Activated CD4-positive, CD25-positive, alpha-beta regulatory T cell treated with anti-CD3 and anti-CD28 coated beads, Interleukin-2, amount 50 U/mL, for 72 hours (primary cell): Measurements from ENCODE around the gene SIN3A.
"Not testable (repeated sequence)": the region's sequence is repeated elsewhere in the genome, so short reads cannot be mapped to it uniquely, and the experiment has no call there.

ENCODE experiments used
- DNase-seq: peaks from one replicate; pipeline ENCODE4 v3.0.0; 2021

The SIN3A gene

GRCh38 chr15:75353604-75354003, 97.9 kb downstream of the SIN3A start:
- DNase-seq: no peak

GRCh38 chr15:75352186-75353080, 99.1 kb downstream of the SIN3A start:
- no peak for DNase-seq

DNA sequence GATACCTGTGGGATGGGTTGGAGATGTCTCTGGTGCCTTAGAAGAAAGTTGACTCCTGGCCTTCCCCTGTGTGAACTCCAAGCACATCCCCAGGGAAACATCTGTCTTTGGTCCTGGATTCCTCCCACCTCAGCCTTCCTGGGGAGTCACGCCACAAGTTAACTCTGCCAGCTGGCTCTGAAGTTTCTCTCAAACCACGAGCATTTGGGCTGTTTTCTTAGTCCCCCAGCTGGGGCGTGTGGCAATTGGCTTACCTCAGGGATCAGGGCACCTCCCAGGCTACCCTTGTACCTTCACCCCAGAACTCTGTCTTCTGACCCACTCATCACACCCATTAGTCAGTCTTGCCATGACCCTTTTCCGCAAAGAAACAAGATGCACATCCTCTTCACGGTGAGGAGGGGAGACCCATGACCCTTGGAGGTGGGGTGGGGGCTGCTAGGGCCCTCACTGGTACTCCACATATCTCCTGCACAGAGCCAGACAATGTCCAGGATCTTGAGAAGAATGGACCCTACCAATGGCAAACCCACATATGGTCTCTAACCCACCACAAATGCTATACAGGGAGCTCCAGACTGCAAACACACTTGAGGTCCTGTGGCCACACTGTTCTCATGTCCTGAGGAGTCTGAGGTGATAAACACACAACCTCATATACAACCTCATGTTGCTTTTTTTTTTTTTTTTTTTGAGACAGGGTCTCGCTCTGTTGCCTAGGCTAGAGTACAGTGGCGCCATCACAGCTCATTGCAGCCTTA, 100.7 kb downstream of the SIN3A start:
- no peak for DNase-seq

- DNase-seq: peak; percentile 79
Observed at GRCh38 chr15:75349851-75350588, 101.5 kb downstream of the SIN3A start.

GRCh38 chr15:75349351-75349669, 102.2 kb downstream of the SIN3A start:
- not testable (repeated sequence) for DNase-seq

DNA sequence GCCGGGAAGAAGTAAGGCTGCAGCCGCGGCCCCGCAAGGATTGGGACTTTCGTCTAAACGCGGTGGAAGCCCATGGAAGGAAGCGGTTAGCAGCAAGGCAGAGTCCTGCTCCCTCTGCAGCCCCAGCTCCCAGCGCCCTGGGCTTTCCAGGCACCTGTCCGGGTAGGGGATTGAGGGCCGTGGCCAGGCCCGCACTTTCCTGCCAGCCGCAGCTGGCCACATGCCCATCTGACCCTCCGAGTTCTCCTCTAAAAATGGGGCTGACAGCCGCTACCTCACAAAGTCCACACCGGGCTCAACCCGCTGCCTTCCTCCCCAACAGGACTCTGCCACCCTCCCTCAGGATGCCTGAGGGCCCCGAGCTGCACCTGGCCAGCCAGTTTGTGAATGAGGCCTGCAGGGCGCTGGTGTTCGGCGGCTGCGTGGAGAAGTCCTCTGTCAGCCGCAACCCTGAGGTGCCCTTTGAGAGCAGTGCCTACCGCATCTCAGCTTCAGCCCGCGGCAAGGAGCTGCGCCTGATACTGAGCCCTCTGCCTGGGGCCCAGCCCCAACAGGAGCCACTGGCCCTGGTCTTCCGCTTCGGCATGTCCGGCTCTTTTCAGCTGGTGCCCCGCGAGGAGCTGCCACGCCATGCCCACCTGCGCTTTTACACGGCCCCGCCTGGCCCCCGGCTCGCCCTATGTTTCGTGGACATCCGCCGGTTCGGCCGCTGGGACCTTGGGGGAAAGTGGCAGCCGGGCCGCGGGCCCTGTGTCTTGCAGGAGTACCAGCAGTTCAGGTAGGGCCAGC, 102.7 kb downstream of the SIN3A start:
- peak; percentile 30 for DNase-seq

- DNase-seq: no peak
Observed at GRCh38 chr15:75348034-75348561, 103.4 kb downstream of the SIN3A start.

DNA sequence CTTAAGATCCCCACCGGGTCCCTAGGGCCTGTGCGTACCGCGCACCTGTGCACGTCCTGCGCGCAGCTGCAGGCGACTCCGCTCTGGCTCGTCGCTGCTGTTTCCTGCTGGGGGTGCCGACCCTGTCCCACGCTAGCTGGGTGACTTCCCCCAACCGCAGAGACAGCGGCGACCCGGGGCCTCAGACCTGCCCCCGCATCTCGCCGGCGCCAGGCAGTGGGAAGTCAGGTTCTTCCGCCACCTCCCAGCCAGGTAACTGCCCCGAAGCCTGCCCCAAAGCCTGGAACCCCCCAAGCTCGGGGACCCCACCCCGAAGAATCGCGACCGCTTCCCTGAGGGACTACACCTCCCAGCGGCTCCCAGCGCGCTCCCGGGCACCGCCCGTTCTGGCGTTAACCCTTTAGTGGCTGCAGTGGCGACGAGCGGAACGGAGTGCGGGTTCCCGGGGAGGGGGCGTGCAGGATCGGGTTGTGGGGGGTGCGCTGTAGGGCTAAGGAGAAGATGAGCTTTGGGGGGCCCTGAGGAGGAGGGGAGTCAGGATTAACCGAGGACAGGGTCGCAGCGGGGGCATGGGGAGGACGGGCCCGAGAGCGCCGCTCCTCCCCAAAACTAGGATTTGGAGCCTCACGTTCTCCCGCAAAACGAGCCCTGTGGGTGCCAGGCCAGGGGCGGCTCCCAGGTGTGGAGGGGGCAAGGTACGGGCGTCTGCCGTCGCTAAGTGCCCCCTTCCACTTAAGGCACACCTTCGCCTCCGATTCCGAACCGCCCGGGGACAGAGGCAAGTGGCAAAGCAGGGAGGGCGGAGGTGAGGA, 104.1 kb downstream of the SIN3A start:
- DNase-seq: peak; percentile 51

DNA sequence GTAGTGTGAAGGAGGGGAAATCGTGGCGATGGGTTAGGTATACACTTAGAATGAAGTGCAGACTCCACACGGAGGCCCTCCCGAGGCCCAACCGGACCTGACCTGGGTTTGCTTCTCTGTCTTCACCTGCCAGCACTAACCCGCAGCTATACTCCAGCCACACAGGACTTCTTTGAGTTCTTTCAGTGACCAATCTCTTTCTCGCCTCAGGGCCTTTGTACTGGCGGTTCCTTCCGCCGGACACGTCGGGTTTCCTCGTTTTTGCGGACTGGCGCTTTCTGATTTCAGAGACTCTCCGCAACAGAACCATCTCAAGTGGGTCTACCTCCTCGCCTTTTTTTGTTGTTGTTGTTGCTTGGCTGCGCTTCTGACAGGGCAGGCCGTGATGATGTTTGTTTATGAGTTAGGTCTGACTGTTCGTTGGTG, 104.7 kb downstream of the SIN3A start, which contains the start of gene NEIL1:
TSS of gene NEIL1 (plus strand) at position 244 of the 426 bp plus-strand sequence. CDS start 1,867 bp downstream, outside the sequence.
- no peak for DNase-seq

DNA sequence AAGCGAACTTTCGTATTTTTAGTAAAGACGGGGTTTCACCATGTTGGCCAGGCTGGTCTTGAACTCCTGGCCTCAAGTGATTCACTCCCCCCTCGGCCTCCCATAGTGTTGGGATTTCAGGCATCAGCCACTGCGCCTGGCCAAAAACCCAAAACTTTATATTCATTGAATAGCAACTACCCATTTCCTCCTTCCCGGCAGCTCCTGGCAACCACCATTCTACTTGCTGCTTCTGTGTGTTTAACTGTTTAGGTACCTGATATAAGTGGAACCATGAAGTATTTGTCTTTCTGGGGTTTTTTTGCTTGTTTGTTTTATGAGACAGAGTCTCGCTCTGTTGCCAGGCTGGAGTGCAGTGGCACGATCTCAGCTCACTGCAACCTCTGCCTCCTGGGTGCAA, 107.5 kb downstream of the SIN3A start:
- peak; percentile 17 for DNase-seq

DNA sequence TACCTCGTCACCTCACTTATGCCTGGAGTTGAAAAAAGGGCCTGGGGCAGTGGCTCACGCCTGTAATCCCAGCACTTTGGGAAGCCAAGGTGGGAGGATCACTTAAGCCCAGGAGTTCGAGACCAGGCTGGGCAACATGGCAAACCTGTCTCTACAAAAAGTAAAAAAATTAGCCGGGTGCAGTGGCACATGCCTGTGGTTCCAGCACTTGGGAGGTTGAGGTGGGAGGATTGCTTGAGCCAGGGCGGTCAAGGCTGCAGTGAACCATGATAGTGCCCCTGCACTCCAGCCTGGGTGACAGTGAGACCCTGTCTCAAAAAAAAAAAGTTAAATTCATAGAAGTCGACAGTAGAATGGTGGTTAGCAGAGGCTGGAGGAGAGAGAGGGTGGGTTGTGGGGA, 109.3 kb downstream of the SIN3A start:
- DNase-seq: no peak

DNA sequence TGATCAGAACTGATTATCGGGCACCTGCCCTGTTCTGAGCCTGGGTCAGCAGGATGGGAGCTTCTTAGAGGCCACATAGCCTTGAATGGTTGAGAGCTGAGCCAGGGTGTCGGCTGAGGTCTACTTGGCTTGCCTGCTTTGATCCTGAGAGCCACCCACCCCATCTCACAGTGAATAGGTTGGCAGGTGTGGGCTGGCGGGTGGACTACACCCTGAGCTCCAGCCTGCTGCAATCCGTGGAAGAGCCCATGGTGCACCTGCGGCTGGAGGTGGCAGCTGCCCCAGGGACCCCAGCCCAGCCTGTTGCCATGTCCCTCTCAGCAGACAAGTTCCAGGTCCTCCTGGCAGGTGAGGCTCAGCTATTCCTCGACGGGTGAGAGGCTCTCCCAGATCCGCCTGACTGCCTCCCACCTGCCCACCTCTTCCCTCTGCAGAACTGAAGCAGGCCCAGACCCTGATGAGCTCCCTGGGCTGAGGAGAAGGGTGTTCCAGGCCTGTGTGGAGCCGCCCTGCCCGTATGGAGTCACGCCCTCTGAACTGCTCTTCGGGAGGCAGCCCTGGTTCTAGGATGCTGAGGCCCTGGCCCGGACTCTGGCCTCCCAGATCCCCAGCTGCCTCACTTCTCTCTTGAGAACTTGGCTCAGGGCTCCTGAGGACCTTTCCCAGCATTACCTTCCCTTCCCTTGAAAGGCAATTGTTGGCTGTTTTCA, 111.8 kb downstream of the SIN3A start:
- no peak for DNase-seq

DNA sequence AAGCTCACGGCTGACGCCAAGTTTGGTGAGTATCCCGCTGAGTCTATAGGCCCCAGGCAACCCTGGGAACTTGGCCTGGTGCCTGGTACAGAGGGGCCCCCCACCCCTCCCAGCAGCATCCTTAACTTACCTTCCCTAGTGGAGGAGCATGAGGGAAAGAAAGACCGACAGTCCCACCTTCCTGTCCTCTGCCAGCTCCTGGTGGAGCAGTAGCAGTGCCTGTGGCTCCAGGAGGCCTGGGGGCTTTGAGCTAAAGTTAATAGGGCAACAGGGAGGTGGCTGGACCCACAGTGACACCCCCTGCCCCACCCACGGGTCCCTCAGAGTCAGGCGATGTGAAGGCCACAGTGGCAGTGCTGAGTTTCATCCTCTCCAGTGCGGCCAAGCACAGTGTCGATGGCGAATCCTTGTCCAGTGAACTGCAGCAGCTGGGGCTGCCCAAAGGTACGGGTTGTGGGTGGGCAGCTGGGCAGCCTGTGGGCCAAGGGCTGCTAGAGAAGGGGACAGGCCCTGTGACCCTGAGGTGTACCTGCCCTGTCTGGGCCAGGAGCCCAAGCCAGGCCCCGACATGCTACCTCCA, 112.7 kb downstream of the SIN3A start:
- no peak for DNase-seq

DNA sequence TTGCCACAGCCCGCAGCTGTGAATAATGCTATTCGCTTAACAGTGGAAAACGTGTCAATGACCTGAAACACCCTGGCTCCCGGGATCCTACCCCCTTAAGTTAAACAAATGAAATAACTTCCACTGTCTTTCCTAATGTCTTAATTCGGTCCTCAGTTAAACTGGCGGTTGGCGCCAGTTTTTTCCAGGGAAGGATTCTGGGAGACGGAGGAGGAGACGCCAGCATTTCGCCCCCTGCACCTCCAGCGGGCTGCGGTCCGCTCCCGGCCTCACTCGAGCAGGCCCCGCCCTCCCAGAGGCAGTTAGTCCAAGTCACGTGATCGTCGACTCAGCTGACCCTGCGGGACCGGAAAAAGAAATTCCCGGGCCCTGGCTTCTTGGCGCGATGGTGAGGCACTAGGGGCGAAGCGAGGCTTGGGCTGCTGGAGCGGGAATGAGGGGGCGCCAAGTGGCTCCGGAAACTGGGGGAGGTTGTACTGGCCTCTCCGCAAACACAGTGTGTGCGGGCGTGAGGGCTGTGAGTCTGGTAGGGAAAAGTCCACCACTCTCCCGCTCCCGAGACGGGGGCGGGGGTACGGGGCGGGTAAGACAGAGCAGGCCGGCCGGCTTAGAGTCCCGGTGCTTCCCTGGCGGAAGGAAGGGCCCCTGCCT, 115.7 kb downstream of the SIN3A start, which contains the start of gene COMMD4:
TSS of gene COMMD4 (plus strand) at position 359 of the 651 bp plus-strand sequence. CDS start at position 386, 27 bp downstream.
- DNase-seq: peak; percentile 82

- no peak for DNase-seq
Observed at GRCh38 chr15:75335313-75335704, 116.2 kb downstream of the SIN3A start.

- DNase-seq: not testable (repeated sequence)
Observed at GRCh38 chr15:75333654-75334419, 117.7 kb downstream of the SIN3A start.

DNA sequence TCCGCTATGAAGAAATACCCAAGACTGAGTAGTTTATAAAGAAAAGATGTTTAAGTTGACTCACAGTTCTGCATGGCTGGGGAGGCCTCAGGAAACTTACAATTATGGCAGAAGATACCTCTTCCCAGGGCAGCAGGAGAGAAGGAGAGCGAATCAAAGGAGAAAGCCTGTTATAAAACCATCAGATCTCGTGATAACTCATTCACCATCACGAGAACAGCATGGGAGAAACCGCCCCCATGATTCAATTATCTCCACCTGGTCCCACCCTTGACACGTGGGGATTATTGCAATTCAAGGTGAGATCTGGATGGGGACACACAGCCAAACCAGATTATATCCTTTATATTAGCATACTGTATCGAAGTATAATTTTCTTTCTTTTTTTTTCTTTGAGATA, 119.4 kb downstream of the SIN3A start:
- not testable (repeated sequence) for DNase-seq

GRCh38 chr15:75329571-75329970, 121.9 kb downstream of the SIN3A start:
- no peak for DNase-seq
